ENCODE data around the gene TADA2A. TPM values are rescaled to one million over a fixed set of nuclear protein-coding genes. Genes with fewer than 3 reads are reported as not detected.

TADA2A gene
- total RNA-seq, 1 donor from 2014 or later: 42.0 TPM

GRCh38 chr17:37488607-37489196 lies 82.0 kb downstream of the TADA2A start:
- ChIA-PET CTCF (no interaction called here), POLR2A (interaction anchor here (0.6 kb wide), 3 partner anchors 130 to 270 kb away, joined by 4 to 11 read pairs (median 5); no protein-coding TSS in a partner anchor)
- Mint-ChIP-seq H3K4me1 (peaks cover 25% of the 10 kb centered on the region), H3K27ac (peak overlapping the region; percentile 79), H3K36me3 (ENCODE audit: low read depth) (peaks cover 4% of the 10 kb centered on the region), H3K27me3 (no peaks in the 10 kb centered on the region), H3K9me3 (no peaks in the 10 kb centered on the region), H3K4me3 (peak overlapping the region; percentile 91)
- DNase-seq (no peak), ATAC-seq (ENCODE audit: low read depth) (no peak)
- TF ChIP-seq, protein P1, sequence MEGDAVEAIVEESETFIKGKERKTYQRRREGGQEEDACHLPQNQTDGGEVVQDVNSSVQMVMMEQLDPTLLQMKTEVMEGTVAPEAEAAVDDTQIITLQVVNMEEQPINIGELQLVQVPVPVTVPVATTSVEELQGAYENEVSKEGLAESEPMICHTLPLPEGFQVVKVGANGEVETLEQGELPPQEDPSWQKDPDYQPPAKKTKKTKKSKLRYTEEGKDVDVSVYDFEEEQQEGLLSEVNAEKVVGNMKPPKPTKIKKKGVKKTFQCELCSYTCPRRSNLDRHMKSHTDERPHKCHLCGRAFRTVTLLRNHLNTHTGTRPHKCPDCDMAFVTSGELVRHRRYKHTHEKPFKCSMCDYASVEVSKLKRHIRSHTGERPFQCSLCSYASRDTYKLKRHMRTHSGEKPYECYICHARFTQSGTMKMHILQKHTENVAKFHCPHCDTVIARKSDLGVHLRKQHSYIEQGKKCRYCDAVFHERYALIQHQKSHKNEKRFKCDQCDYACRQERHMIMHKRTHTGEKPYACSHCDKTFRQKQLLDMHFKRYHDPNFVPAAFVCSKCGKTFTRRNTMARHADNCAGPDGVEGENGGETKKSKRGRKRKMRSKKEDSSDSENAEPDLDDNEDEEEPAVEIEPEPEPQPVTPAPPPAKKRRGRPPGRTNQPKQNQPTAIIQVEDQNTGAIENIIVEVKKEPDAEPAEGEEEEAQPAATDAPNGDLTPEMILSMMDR (IDR thresholded peaks at IDR 0.05): no peak
- intact Hi-C loops (cut with micrococcal nuclease): loop anchor here (1.0 kb wide), 3 partner anchors 82 to 129 kb away; partner anchors contain the start of genes ACACA, SYNRG and TADA2A

DNA sequence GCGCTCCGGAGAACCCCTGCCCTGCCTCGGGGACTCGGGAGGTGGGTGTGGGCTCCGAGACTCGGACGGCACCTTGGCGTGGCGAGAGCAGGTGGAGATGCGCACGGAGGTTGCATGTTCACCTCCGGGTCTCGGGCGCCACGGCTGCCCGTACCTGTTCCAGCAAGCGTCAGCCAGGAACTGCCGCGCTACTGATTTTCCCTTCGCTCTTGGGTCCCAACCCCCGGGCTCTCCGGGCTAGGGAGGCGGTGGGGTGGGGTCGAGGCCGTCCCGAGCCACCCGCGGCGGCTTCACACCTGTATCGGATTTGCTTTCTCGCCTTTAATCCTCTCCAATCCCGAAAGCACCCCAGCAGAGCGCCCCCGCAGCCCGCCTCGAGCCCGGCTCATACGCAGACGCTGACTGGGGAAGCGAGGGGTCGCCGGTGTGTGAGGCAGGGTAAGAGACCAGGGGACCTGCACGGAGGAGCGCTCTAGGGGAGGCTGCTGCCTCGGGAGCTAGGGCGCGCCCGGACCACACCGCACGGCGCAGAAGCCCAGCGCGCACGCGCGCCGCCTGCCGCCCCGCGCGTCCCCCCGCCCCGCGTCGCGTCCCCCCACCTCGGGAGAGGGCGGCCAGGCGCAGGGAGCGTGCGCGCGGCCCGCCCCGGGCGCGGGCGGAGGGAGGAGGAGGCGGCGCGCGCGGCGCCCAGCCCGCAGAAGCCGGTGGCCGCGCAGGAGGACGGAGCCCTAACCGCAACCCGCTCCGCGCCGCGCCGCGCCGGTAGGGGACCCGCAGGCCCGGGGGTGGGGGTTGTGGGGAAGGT lies 82.7 kb downstream of the TADA2A start, which contains the start of gene DUSP14:
DUSP14 (plus strand) TSS at position 695 of the 805 bp plus-strand sequence. CDS start 22,382 bp downstream, outside the sequence.
- H3K4me1 Mint-ChIP-seq: peaks cover 26% of the 10 kb centered on the region
- ATAC-seq (ENCODE audit: low read depth) (peak; percentile 82), DNase-seq (peak; percentile 79)
- peaks cover 4% of the 10 kb centered on the region for H3K36me3 Mint-ChIP-seq (ENCODE audit: low read depth)
- H3K27me3 Mint-ChIP-seq: no peaks in the 10 kb centered on the region
- no peaks in the 10 kb centered on the region for H3K9me3 Mint-ChIP-seq
- intact Hi-C loops (cut with micrococcal nuclease): loop anchor here (1.0 kb wide), 3 partner anchors 83 to 130 kb away; partner anchors contain the start of genes ACACA, SYNRG and TADA2A
- ChIA-PET POLR2A (no interaction called here), CTCF (no interaction called here)
- H3K4me3 Mint-ChIP-seq: peak within 1 kb of the TSS; percentile 95
- H3K27ac Mint-ChIP-seq: peak within 1 kb of the TSS; percentile 82
- TF ChIP-seq, protein P1 (IDR thresholded peaks at IDR 0.05): no peak

DNA sequence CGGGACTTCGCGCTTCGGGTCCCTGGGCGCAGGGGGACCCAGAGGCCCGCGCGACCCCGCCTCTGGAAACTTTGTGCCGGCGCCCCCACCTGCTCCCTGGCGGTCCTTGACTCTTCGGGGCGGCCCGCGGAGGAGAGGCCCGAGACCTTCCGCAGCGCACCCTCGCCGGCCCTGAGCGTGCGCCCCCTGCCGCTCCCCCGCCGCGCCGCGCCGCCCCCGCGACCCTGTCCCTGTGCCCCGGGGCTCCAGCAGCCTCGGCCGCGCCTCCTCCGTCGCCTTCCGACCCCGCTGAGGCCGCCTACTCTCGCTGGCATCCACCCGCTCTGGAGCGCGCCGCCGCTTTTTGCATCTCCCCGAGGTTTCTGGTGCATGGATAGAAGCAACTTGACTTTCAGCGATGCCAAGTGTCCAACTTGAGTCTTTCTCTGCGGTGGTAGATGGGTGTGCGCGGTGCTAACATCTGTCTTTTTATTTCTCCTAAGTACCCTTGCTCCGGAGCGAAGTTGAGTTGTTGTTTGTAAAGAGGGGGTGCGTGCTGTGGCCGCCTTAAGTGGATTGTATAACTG lies 83.4 kb downstream of the TADA2A start:
- H3K4me1 Mint-ChIP-seq: peaks cover 26% of the 10 kb centered on the region
- peaks cover 4% of the 10 kb centered on the region for H3K36me3 Mint-ChIP-seq (ENCODE audit: low read depth)
- intact Hi-C loops (cut with micrococcal nuclease): no loop called here
- peak overlapping the region; percentile 82 for H3K27ac Mint-ChIP-seq
- no peaks in the 10 kb centered on the region for H3K27me3 Mint-ChIP-seq
- ChIA-PET CTCF (no interaction called here), POLR2A (no interaction called here)
- H3K4me3 Mint-ChIP-seq: peak overlapping the region; percentile 95
- TF ChIP-seq, protein P1 (IDR thresholded peaks at IDR 0.05): no peak
- DNase-seq (peak; percentile 74), ATAC-seq (ENCODE audit: low read depth) (peak; percentile 67)
- no peaks in the 10 kb centered on the region for H3K9me3 Mint-ChIP-seq

GRCh38 chr17:37490638-37491614 lies 84.2 kb downstream of the TADA2A start:
- Mint-ChIP-seq H3K27ac (peak overlapping the region; percentile 82), H3K27me3 (no peaks in the 10 kb centered on the region), H3K4me3 (peak overlapping the region; percentile 95), H3K36me3 (ENCODE audit: low read depth) (peaks cover 4% of the 10 kb centered on the region), H3K4me1 (peaks cover 26% of the 10 kb centered on the region), H3K9me3 (no peaks in the 10 kb centered on the region)
- POLR2A ChIA-PET: no interaction called here
- TF ChIP-seq, protein P1 (IDR thresholded peaks at IDR 0.05): no peak
- CTCF ChIA-PET: no interaction called here
- DNase-seq (no peak), ATAC-seq (ENCODE audit: low read depth) (no peak)
- intact Hi-C loops (cut with micrococcal nuclease): no loop called here

Measured in activated B cell treated with CpG ODN at 0.5 μM for 24 hours (primary cell).